ENCODE results near the gene ITM2B.

- TF ChIP-seq, protein P1, sequence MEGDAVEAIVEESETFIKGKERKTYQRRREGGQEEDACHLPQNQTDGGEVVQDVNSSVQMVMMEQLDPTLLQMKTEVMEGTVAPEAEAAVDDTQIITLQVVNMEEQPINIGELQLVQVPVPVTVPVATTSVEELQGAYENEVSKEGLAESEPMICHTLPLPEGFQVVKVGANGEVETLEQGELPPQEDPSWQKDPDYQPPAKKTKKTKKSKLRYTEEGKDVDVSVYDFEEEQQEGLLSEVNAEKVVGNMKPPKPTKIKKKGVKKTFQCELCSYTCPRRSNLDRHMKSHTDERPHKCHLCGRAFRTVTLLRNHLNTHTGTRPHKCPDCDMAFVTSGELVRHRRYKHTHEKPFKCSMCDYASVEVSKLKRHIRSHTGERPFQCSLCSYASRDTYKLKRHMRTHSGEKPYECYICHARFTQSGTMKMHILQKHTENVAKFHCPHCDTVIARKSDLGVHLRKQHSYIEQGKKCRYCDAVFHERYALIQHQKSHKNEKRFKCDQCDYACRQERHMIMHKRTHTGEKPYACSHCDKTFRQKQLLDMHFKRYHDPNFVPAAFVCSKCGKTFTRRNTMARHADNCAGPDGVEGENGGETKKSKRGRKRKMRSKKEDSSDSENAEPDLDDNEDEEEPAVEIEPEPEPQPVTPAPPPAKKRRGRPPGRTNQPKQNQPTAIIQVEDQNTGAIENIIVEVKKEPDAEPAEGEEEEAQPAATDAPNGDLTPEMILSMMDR (IDR thresholded peaks at IDR 0.05 in 4 of 5, conservative IDR thresholded peaks at IDR 0.05 in 1 of 5): no peak
- TF ChIP-seq POLR2A (IDR thresholded peaks at IDR 0.05): no peak
Observed at GRCh38 chr13:48263196-48263595, 30.2 kb downstream of the ITM2B start.
